ENCODE measurements around the gene PHLDB2.

GRCh38 chr3:111895071-111895470 is 36.0 kb downstream of the PHLDB2 start:
- TF ChIP-seq CTCF (IDR thresholded peaks at IDR 0.05) (no peak), POLR2A (IDR thresholded peaks at IDR 0.05) (no peak)
